Transverse colon (tissue), 4 donors: ENCODE data around the gene SEMA4D.

Experiments used
- CTCF ChIP-seq, 5 experiments: fragments of 200-600 bp in 3 of 5; fragments of 450-650 bp in 2 of 5; sonication (generic) in 3 of 5; IDR thresholded peaks; 1 replicate in 2 of 5; 2 replicates in 3 of 5; pipeline ENCODE4 v1.5.1; 2016 to 2017; ENCODE audit warnings: antibody characterized with exemption in 5 of 5, inconsistent platforms in 3 of 5, mild to moderate bottlenecking in 2 of 5, moderate library complexity in 1 of 5
- EP300 ChIP-seq: sonication (generic); formaldehyde crosslinking; IDR thresholded peaks from one replicate; pipeline ENCODE4 v1.6.1; 2017; ENCODE audit warnings: antibody characterized with exemption, low read depth
- POLR2A ChIP-seq: fragments of 450-650 bp; IDR thresholded peaks from one replicate; pipeline ENCODE4 v1.6.1; 2016; ENCODE audit warnings: antibody characterized with exemption, mild to moderate bottlenecking, moderate library complexity
- POLR2AphosphoS5 ChIP-seq, 3 donors: sonication (generic); formaldehyde crosslinking; IDR thresholded peaks; one replicate each; pipeline ENCODE4 v1.6.1; 2016; ENCODE audit warnings: antibody characterized with exemption in 3 of 3

- TF ChIP-seq POLR2A (no peak), CTCF (IDR thresholded peaks at IDR 0.05) (no peak), POLR2AphosphoS5 (IDR thresholded peaks at IDR 0.05) (no peak), EP300 (no peak)
These were observed 155.0 kb downstream of the SEMA4D start for GRCh38 chr9:89342948-89343347.
